GM08714 (cell line): ENCODE measurements around the gene IL5.

Experiments used
- H3K4me3 ChIP-seq: fragments of 200-500 bp; sonication (Bioruptor generic); 2 replicates; pipeline ENCODE4 v1.5.1; 2014; ENCODE audit warnings: mild to moderate bottlenecking, low read length, inconsistent platforms
- ZNF274 ChIP-seq: IDR thresholded peaks from 2 replicates; pipeline ENCODE4 v1.6.1; 2012; ENCODE audit warnings: mild to moderate bottlenecking, low read depth, low read length

IL5 gene

GRCh38 chr5:132496631-132497487 lies 46.5 kb downstream of the IL5 start:
- peak overlapping the region; percentile 86; the same call in 1 of the 2 replicates for H3K4me3 ChIP-seq
- TF ChIP-seq ZNF274 = no peak

GRCh38 chr5:132496191-132496630 lies 47.1 kb downstream of the IL5 start:
- peak overlapping the region; percentile 86; the same call in 1 of the 2 replicates for H3K4me3 ChIP-seq
- TF ChIP-seq ZNF274 = no peak

GRCh38 chr5:132495667-132496190 lies 47.6 kb downstream of the IL5 start:
- H3K4me3 ChIP-seq = peak overlapping the region; percentile 86; the same call in 1 of the 2 replicates
- TF ChIP-seq ZNF274 = no peak

- TF ChIP-seq ZNF274 = no peak
- H3K4me3 ChIP-seq = no peak overlapping the region
Measured at GRCh38 chr5:132493821-132494220, 49.5 kb downstream of the IL5 start.

GRCh38 chr5:132493241-132493640 lies 50.1 kb downstream of the IL5 start:
- no peak overlapping the region for H3K4me3 ChIP-seq
- no peak for TF ChIP-seq ZNF274

- H3K4me3 ChIP-seq = no peak overlapping the region
- no peak for TF ChIP-seq ZNF274
Measured at GRCh38 chr5:132492386-132493125, 50.8 kb downstream of the IL5 start.
